PC-3 (cell line): Measurements from ENCODE around the gene RABGAP1L. TPM values are rescaled to one million over a fixed set of nuclear protein-coding genes. Genes with fewer than 3 reads are reported as not detected.

Experiments used
- ATAC-seq: fragments of 200-7000 bp; cut with Tn5 transposase; 2 replicates; pipeline ENCODE4 v1.9.1; 2020; ENCODE audit warnings: mild to moderate bottlenecking, moderate library complexity
- BruUV-seq: library from RNA; stranded (reverse); fragments of 400-500 nt; replicated peaks from 2 replicates; lab custom pipeline; 2021; lab: Mats Ljungman, UMichigan
- CTCF ChIA-PET: fragments of 300-600 bp; sonication (Branson Sonifier 250); formaldehyde crosslinking; loops from one replicate; lab custom pipeline; 2022; ENCODE audit warnings: antibody characterized with exemption; lab: Charles Lee
- POLR2A ChIA-PET: fragments of 300-600 bp; sonication (Branson Sonifier 250); formaldehyde crosslinking; loops from one replicate; lab custom pipeline; 2022; ENCODE audit warnings: antibody characterized with exemption; ENCODE audit not compliant: unreplicated experiment; lab: Charles Lee
- DNase-seq: peaks from one replicate; pipeline ENCODE4 v3.0.0-alpha.2; 2015
- H2AFZ ChIP-seq: fragments of 300-600 bp; sonication (generic); 2 replicates; pipeline ENCODE4 v1.6.0; 2016; ENCODE audit warnings: antibody characterized with exemption, low read length
- H3F3A ChIP-seq: fragments of 300-600 bp; sonication (generic); one replicate; pipeline ENCODE4 v1.6.0; 2017; ENCODE audit warnings: antibody characterized with exemption, low read length, control low read depth, mild to moderate bottlenecking; ENCODE audit not compliant: unreplicated experiment
- H3K27ac ChIP-seq: fragments of 300-600 bp; sonication (generic); 2 replicates; pipeline ENCODE4 v1.5.1; 2016; ENCODE audit warnings: mild to moderate bottlenecking, low read length
- H3K27me3 ChIP-seq: fragments of 300-600 bp; sonication (generic); 2 replicates; pipeline ENCODE4 v1.6.1; 2016; ENCODE audit warnings: low read length, mixed read lengths
- H3K36me3 ChIP-seq: fragments of 300-600 bp; sonication (generic); 2 replicates; pipeline ENCODE4 v1.6.1; 2016; ENCODE audit warnings: low read depth, mixed run types, low read length, mixed read lengths
- H3K4me1 ChIP-seq: fragments of 300-600 bp; sonication (generic); 2 replicates; pipeline ENCODE4 v1.5.1; 2016; ENCODE audit warnings: low read length; ENCODE audit not compliant: insufficient read depth
- H3K4me2 ChIP-seq: fragments of 300-600 bp; sonication (generic); 2 replicates; pipeline ENCODE4 v1.6.0; 2016; ENCODE audit warnings: low read length
- H3K4me3 ChIP-seq: fragments of 300-600 bp; sonication (generic); 2 replicates; pipeline ENCODE4 v1.5.1; 2016; ENCODE audit warnings: mild to moderate bottlenecking, low read length, mixed read lengths
- H3K79me2 ChIP-seq: fragments of 300-600 bp; sonication (generic); 2 replicates; pipeline ENCODE4 v1.6.1; 2017; ENCODE audit warnings: low read length, mixed read lengths
- H3K9ac ChIP-seq: fragments of 300-600 bp; sonication (generic); 2 replicates; pipeline ENCODE4 v1.6.0; 2016; ENCODE audit warnings: mild to moderate bottlenecking, low read length
- H3K9me2 ChIP-seq: fragments of 300-600 bp; sonication (generic); replicated peaks from 2 replicates; pipeline ENCODE4 v1.6.1; 2016; ENCODE audit warnings: mixed run types, low read length, mixed read lengths
- H3K9me3 ChIP-seq: fragments of 300-600 bp; sonication (generic); 2 replicates; pipeline ENCODE4 v1.6.1; 2016; ENCODE audit warnings: low read length, mixed read lengths
- H4K20me1 ChIP-seq: fragments of 300-600 bp; sonication (generic); 2 replicates; pipeline ENCODE4 v1.6.1; 2016; ENCODE audit warnings: low read length, mixed read lengths
- CTCF ChIP-seq: fragments of 300-600 bp; sonication (generic); conservative IDR thresholded peaks from 2 replicates; pipeline ENCODE4 v1.5.1; 2017; ENCODE audit warnings: antibody characterized with exemption, low read depth, mild to moderate bottlenecking, low read length
- EZH2 ChIP-seq: fragments of 300-600 bp; sonication (generic); IDR thresholded peaks from one replicate; pipeline ENCODE4 v1.6.1; 2017; ENCODE audit warnings: antibody characterized with exemption, mild to moderate bottlenecking, low read length; ENCODE audit not compliant: unreplicated experiment
- EZH2phosphoT487 ChIP-seq: fragments of 300-600 bp; sonication (generic); IDR thresholded peaks from 2 replicates; pipeline ENCODE4 v1.6.1; 2018; ENCODE audit warnings: mild to moderate bottlenecking, antibody characterized with exemption, low read length, borderline replicate concordance
- intact Hi-C: fragments of 100-400 bp; cut with micrococcal nuclease; formaldehyde crosslinking; loops from 2 replicates; pipeline ENCODE4 v1.9.0; 2023
- total RNA-seq: library from RNA; depleted of rRNA; stranded (reverse); fragments of >200 nt; gene quantifications from 2 replicates; pipeline ENCODE4 v1.2.3, GENCODE V29; 2014

RABGAP1L gene
- total RNA-seq, 1 experiment from 2014 or later: 24.4 TPM

GRCh38 chr1:174194461-174194860 lies 35.1 kb downstream of the RABGAP1L start:
- intact Hi-C loops: no loop called here
- BruUV-seq: no TSS peak
- peaks cover under 1% of the 10 kb centered on the region; the same call in 1 of the 2 replicates for H3K4me1 ChIP-seq
- no peak overlapping the region for H3K9ac ChIP-seq
- H3K9me2 ChIP-seq: no peaks in the 10 kb centered on the region
- DNase-seq (no peak), ATAC-seq (no peak)
- no peaks in the 10 kb centered on the region for H3K27me3 ChIP-seq
- H4K20me1 ChIP-seq: no peaks in the 10 kb centered on the region
- ChIA-PET POLR2A (no interaction called here), CTCF (no interaction called here)
- TF ChIP-seq CTCF (no peak), EZH2 (no peak), EZH2phosphoT487 (no peak)
- H3K4me3 ChIP-seq: no peak overlapping the region
- no peaks in the 10 kb centered on the region for H3K36me3 ChIP-seq
- no peaks in the 10 kb centered on the region for H3F3A ChIP-seq
- no peak overlapping the region for H2AFZ ChIP-seq
- H3K4me2 ChIP-seq: no peak overlapping the region
- H3K27ac ChIP-seq: no peak overlapping the region
- H3K9me3 ChIP-seq: no peaks in the 10 kb centered on the region
- H3K79me2 ChIP-seq: no peaks in the 10 kb centered on the region

GRCh38 chr1:174197088-174197487 lies 37.8 kb downstream of the RABGAP1L start:
- TF ChIP-seq EZH2phosphoT487 (no peak), CTCF (no peak), EZH2 (no peak)
- DNase-seq (no peak), ATAC-seq (no peak)
- Histone ChIP-seq H3K27ac (no peak overlapping the region), H3K27me3 (no peaks in the 10 kb centered on the region), H3K36me3 (no peaks in the 10 kb centered on the region), H3K4me1 (peaks cover 8% of the 10 kb centered on the region; the same call in 1 of the 2 replicates), H3K9ac (no peak overlapping the region), H3K4me2 (no peak overlapping the region), H3K79me2 (no peaks in the 10 kb centered on the region), H3F3A (no peaks in the 10 kb centered on the region), H4K20me1 (no peaks in the 10 kb centered on the region), H3K9me2 (no peaks in the 10 kb centered on the region), H3K9me3 (no peaks in the 10 kb centered on the region), H2AFZ (no peak overlapping the region), H3K4me3 (no peak overlapping the region)
- POLR2A ChIA-PET: no interaction called here
- BruUV-seq: no TSS peak
- intact Hi-C loops: no loop called here
- CTCF ChIA-PET: no interaction called here

- BruUV-seq: no TSS peak
- POLR2A ChIA-PET: no interaction called here
- H3K9me3 ChIP-seq: no peaks in the 10 kb centered on the region
- H4K20me1 ChIP-seq: no peaks in the 10 kb centered on the region
- H3K79me2 ChIP-seq: no peaks in the 10 kb centered on the region
- H3F3A ChIP-seq: no peaks in the 10 kb centered on the region
- H3K4me3 ChIP-seq: no peak overlapping the region
- intact Hi-C loops: no loop called here
- H3K4me2 ChIP-seq: no peak overlapping the region
- H2AFZ ChIP-seq: no peak overlapping the region
- CTCF ChIA-PET: no interaction called here
- no peak for TF ChIP-seq EZH2phosphoT487
- no peak for TF ChIP-seq EZH2
- TF ChIP-seq CTCF: no peak
- H3K4me1 ChIP-seq: peaks cover 8% of the 10 kb centered on the region; the same call in 1 of the 2 replicates
- H3K27me3 ChIP-seq: no peaks in the 10 kb centered on the region
- H3K27ac ChIP-seq: no peak overlapping the region
- no peaks in the 10 kb centered on the region for H3K9me2 ChIP-seq
- no peak for ATAC-seq
- no peak overlapping the region for H3K9ac ChIP-seq
- no peaks in the 10 kb centered on the region for H3K36me3 ChIP-seq
- no peak for DNase-seq
Observed at GRCh38 chr1:174197547-174197946, 38.2 kb downstream of the RABGAP1L start.
